Endothelial cell of umbilical vein (primary cell): Measurements from ENCODE around the gene COMT. TPM values are rescaled to one million over a fixed set of nuclear protein-coding genes. Genes with fewer than 3 reads are reported as not detected.
A peak's percentile ranks its signal among the peaks of the same experiment; 100 is the strongest.

Source experiments
- BruUV-seq: library from RNA; stranded (reverse); fragments of 400-500 nt; replicated peaks from 2 replicates; lab custom pipeline; 2021; lab: Mats Ljungman, UMichigan
- CTCF ChIA-PET: fragments of 300-600, 350-600 bp; sonication (Branson Sonifier 250); formaldehyde crosslinking; loops from one replicate; lab custom pipeline; 2021; ENCODE audit warnings: antibody characterized with exemption, inconsistent platforms; lab: Charles Lee
- POLR2A ChIA-PET: fragments of 300-600, 350-600 bp; sonication (Branson Sonifier 250); formaldehyde crosslinking; loops from one replicate; lab custom pipeline; 2021; ENCODE audit warnings: antibody characterized with exemption, inconsistent platforms; lab: Charles Lee
- DNase-seq: peaks from one replicate; pipeline ENCODE4 v3.0.0-alpha.2; 2011; ENCODE audit warnings: low read depth, low spot score
- FAIRE-seq: peaks from 2 replicates; lab custom pipeline; 2011; peaks lifted over from hg19 to GRCh38; lab: Jason Lieb, UNC
- H2AFZ ChIP-seq: 2 replicates; pipeline ENCODE4 v1.6.0; 2012; ENCODE audit warnings: low read depth, low read length, control low read depth, inconsistent platforms
- H3K27ac ChIP-seq: 2 replicates; pipeline ENCODE4 v1.5.1; 2011; ENCODE audit warnings: low read depth, mild to moderate bottlenecking, control low read depth, low read length, moderate library complexity; ENCODE audit not compliant: insufficient read depth
- H3K27me3 ChIP-seq, 2 experiments: 2 replicates each; pipeline versions ENCODE4 v1.6.0 to v1.6.1; 2011; ENCODE audit warnings: low read length in 2 of 2, mixed read lengths in 1 of 2; ENCODE audit not compliant: control insufficient read depth in 2 of 2, insufficient read depth in 2 of 2
- H3K36me3 ChIP-seq, 2 experiments: 2 replicates in 1 of 2; 3 replicates in 1 of 2; pipeline ENCODE4 v1.5.1; 2011; ENCODE audit warnings: low read length in 2 of 2, mild to moderate bottlenecking in 1 of 2, moderate library complexity in 1 of 2; ENCODE audit not compliant: control insufficient read depth in 2 of 2, insufficient read depth in 2 of 2; ENCODE audit errors: extremely low read depth in 1 of 2
- H3K4me1 ChIP-seq: 3 replicates; pipeline ENCODE4 v1.5.1; 2011; ENCODE audit warnings: mild to moderate bottlenecking, low read length; ENCODE audit not compliant: control insufficient read depth, insufficient read depth; ENCODE audit errors: extremely low read depth
- H3K4me2 ChIP-seq: 2 replicates; pipeline ENCODE4 v1.6.1; 2011; ENCODE audit warnings: low read length, control low read depth, mixed read lengths; ENCODE audit not compliant: insufficient read depth
- H3K4me3 ChIP-seq, 3 experiments: fragments of 200-600 bp in 1 of 3; sonication (generic), shearing (Covaris generic) in 1 of 3; replicated peaks in 1 of 3; 2 replicates each; pipeline ENCODE4 v1.5.1; 2011 to 2016; ENCODE audit warnings: control low read depth in 3 of 3, low read length in 3 of 3, mild to moderate bottlenecking in 2 of 3, inconsistent platforms in 1 of 3, low read depth in 1 of 3, moderate library complexity in 1 of 3; ENCODE audit not compliant: insufficient read depth in 1 of 3
- H3K79me2 ChIP-seq: 2 replicates; pipeline ENCODE4 v1.6.0; 2012; ENCODE audit warnings: low read length, inconsistent platforms; ENCODE audit not compliant: control insufficient read depth, insufficient read depth
- H3K9ac ChIP-seq: replicated peaks from 2 replicates; pipeline ENCODE3; 2011; ENCODE audit warnings: low read length, control low read depth; ENCODE audit not compliant: insufficient read depth; ENCODE audit errors: extremely low read depth
- H3K9me1 ChIP-seq: replicated peaks from 3 replicates; pipeline ENCODE4 v1.6.0; 2011; ENCODE audit warnings: mild to moderate bottlenecking, low read length; ENCODE audit not compliant: control insufficient read depth, insufficient read depth; ENCODE audit errors: extremely low read depth
- H3K9me3 ChIP-seq: replicated peaks from 2 replicates; pipeline ENCODE4 v1.5.1; 2012; ENCODE audit warnings: low read length, inconsistent platforms; ENCODE audit not compliant: control insufficient read depth, insufficient read depth
- H4K20me1 ChIP-seq: replicated peaks from 2 replicates; pipeline ENCODE3; 2011; ENCODE audit warnings: mild to moderate bottlenecking, low read length; ENCODE audit not compliant: control insufficient read depth, insufficient read depth; ENCODE audit errors: extremely low read depth
- CTCF ChIP-seq, 2 donors: IDR thresholded peaks; 1 replicate in 1 of 2; 2 replicates in 1 of 2; pipeline ENCODE4 v1.5.1; 2011; ENCODE audit warnings: low read length in 2 of 2, mild to moderate bottlenecking in 2 of 2, moderate library complexity in 2 of 2, control low read depth in 1 of 2, inconsistent platforms in 1 of 2, low read depth in 1 of 2; ENCODE audit not compliant: insufficient read depth in 1 of 2; ENCODE audit errors: extremely low read depth in 1 of 2
- EZH2 ChIP-seq: IDR thresholded peaks from 2 replicates; pipeline ENCODE4 v1.6.1; 2012; ENCODE audit warnings: borderline replicate concordance, low read depth, mild to moderate bottlenecking, moderate library complexity, low read length, inconsistent platforms; ENCODE audit not compliant: severe bottlenecking
- FOS ChIP-seq: IDR thresholded peaks from 2 replicates; pipeline ENCODE4 v1.6.1; 2011; ENCODE audit warnings: mild to moderate bottlenecking, low read length, moderate library complexity, borderline replicate concordance; ENCODE audit not compliant: insufficient read depth
- GATA2 ChIP-seq: IDR thresholded peaks from 2 replicates; pipeline ENCODE4 v1.7.0; 2011; ENCODE audit warnings: low read depth, mild to moderate bottlenecking, moderate library complexity, mixed read lengths, low read length; ENCODE audit not compliant: insufficient read length, insufficient read depth
- JUN ChIP-seq: IDR thresholded peaks from 2 replicates; pipeline ENCODE4 v1.6.1; 2011; ENCODE audit warnings: borderline replicate concordance, low read depth; ENCODE audit not compliant: insufficient read length, insufficient read depth
- dilution Hi-C: fragments of 300-500 bp; cut with MboI; formaldehyde crosslinking; loops from one replicate; pipeline ENCODE4 v1.15.0; 2019; ENCODE audit warnings: low sequenced_read_pairs; ENCODE audit not compliant: extremely low pct_ligation_motif_present
- intact Hi-C: fragments of 100-400 bp; cut with micrococcal nuclease; formaldehyde crosslinking; loops from one replicate; pipeline ENCODE4 v1.10.0; 2022
- polyA plus RNA-seq, 4 experiments: library from polyadenylated mRNA; depleted of rRNA in 3 of 4; stranded (reverse) in 3 of 4; unstranded in 1 of 4; fragments of >200 nt; gene quantifications; 2 replicates each; pipeline versions ENCODE4 v1.2.1 to v1.2.3, GENCODE V29; 2011 to 2012; ENCODE audit warnings: missing spikeins in 1 of 4
- total RNA-seq: library from RNA; stranded (reverse); gene quantifications from 2 replicates; pipeline ENCODE4 v1.2.3, GENCODE V29; 2021

The COMT gene
- total and polyA plus RNA-seq, 2 donors (not counting 3 experiments of a cell fraction or from before 2014, with no cell fraction given), result 221 to 537 TPM

DNA sequence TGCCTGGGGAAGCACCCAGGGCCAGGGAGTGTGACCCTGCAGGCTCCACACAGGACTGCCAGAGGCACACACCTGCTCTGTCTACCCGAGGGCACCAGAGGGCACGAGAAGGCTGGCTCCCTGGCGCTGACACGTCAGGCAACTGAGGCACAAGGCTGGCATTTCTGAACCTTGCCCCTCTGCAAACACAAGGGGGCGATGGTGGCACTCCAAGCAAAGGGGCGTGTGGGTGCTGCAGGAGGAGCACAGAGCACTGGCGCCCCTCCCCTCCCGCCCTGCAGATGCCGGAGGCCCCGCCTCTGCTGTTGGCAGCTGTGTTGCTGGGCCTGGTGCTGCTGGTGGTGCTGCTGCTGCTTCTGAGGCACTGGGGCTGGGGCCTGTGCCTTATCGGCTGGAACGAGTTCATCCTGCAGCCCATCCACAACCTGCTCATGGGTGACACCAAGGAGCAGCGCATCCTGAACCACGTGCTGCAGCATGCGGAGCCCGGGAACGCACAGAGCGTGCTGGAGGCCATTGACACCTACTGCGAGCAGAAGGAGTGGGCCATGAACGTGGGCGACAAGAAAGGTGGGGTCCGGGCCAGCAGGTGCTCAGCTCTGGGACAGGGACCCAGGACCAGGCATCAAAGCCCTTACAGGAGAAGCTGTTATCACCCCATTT, 20.8 kb downstream of the COMT start:
- Histone ChIP-seq H3K9ac (no peak overlapping the region), H3K27me3 (no peaks in the 10 kb centered on the region), H3K4me2 (no peak overlapping the region), H3K9me1 (no peaks in the 10 kb centered on the region), H2AFZ (no peak overlapping the region), H3K4me1 (peaks cover 28% of the 10 kb centered on the region), H3K27ac (peak overlapping the region; percentile 4), H3K9me3 (no peaks in the 10 kb centered on the region), H3K4me3 (no peak overlapping the region), H3K36me3 (peaks cover 0 to 27% of the 10 kb centered on the region in 2 experiments), H3K79me2 (no peaks in the 10 kb centered on the region), H4K20me1 (no peaks in the 10 kb centered on the region)
- no peak for TF ChIP-seq EZH2
- no peak for TF ChIP-seq JUN
- no peak for TF ChIP-seq FOS
- TF ChIP-seq CTCF (IDR thresholded peaks at IDR 0.05; ENCODE audit: extremely low read depth in 1 of 2, insufficient read depth in 1 of 2, low read depth in 1 of 2, low read length in 2 of 2), result peak; percentile 54 to 83
- no peak for TF ChIP-seq GATA2
- CTCF ChIA-PET, result interaction anchor here (0.6 to 1.7 kb wide), 14 partner anchors 9 to 232 kb away, joined by 3 to 14 read pairs (median 4); no protein-coding TSS in a partner anchor
- intact Hi-C loops (loop anchor here (1.0 to 2.0 kb wide), 2 partner anchors 66 to 118 kb away; partner anchors contain the start of gene DGCR8), dilution Hi-C loops (no loop called here)
- FAIRE-seq, result peak; percentile 84
- POLR2A ChIA-PET, result no interaction called here
- BruUV-seq, result no TSS peak
- DNase-seq, result peak; percentile 75
